PC-3 (cell line): Measurements from ENCODE around the gene PLCB2. TPM values are rescaled to one million over a fixed set of nuclear protein-coding genes. Genes with fewer than 3 reads are reported as not detected.

Experiments
- ATAC-seq: fragments of 200-7000 bp; cut with Tn5 transposase; 2 replicates; pipeline ENCODE4 v1.9.1; 2020; ENCODE audit warnings: mild to moderate bottlenecking, moderate library complexity
- BruUV-seq: library from RNA; stranded (reverse); fragments of 400-500 nt; replicated peaks from 2 replicates; lab custom pipeline; 2021; lab: Mats Ljungman, UMichigan
- CTCF ChIA-PET: fragments of 300-600 bp; sonication (Branson Sonifier 250); formaldehyde crosslinking; loops from one replicate; lab custom pipeline; 2022; ENCODE audit warnings: antibody characterized with exemption; lab: Charles Lee
- POLR2A ChIA-PET: fragments of 300-600 bp; sonication (Branson Sonifier 250); formaldehyde crosslinking; loops from one replicate; lab custom pipeline; 2022; ENCODE audit warnings: antibody characterized with exemption; ENCODE audit not compliant: unreplicated experiment; lab: Charles Lee
- DNase-seq: peaks from one replicate; pipeline ENCODE4 v3.0.0-alpha.2; 2015
- H2AFZ ChIP-seq: fragments of 300-600 bp; sonication (generic); 2 replicates; pipeline ENCODE4 v1.6.0; 2016; ENCODE audit warnings: antibody characterized with exemption, low read length
- H3F3A ChIP-seq: fragments of 300-600 bp; sonication (generic); one replicate; pipeline ENCODE4 v1.6.0; 2017; ENCODE audit warnings: antibody characterized with exemption, low read length, control low read depth, mild to moderate bottlenecking; ENCODE audit not compliant: unreplicated experiment
- H3K27ac ChIP-seq: fragments of 300-600 bp; sonication (generic); 2 replicates; pipeline ENCODE4 v1.5.1; 2016; ENCODE audit warnings: mild to moderate bottlenecking, low read length
- H3K27me3 ChIP-seq: fragments of 300-600 bp; sonication (generic); 2 replicates; pipeline ENCODE4 v1.6.1; 2016; ENCODE audit warnings: low read length, mixed read lengths
- H3K36me3 ChIP-seq: fragments of 300-600 bp; sonication (generic); 2 replicates; pipeline ENCODE4 v1.6.1; 2016; ENCODE audit warnings: low read depth, mixed run types, low read length, mixed read lengths
- H3K4me1 ChIP-seq: fragments of 300-600 bp; sonication (generic); 2 replicates; pipeline ENCODE4 v1.5.1; 2016; ENCODE audit warnings: low read length; ENCODE audit not compliant: insufficient read depth
- H3K4me2 ChIP-seq: fragments of 300-600 bp; sonication (generic); 2 replicates; pipeline ENCODE4 v1.6.0; 2016; ENCODE audit warnings: low read length
- H3K4me3 ChIP-seq: fragments of 300-600 bp; sonication (generic); 2 replicates; pipeline ENCODE4 v1.5.1; 2016; ENCODE audit warnings: mild to moderate bottlenecking, low read length, mixed read lengths
- H3K79me2 ChIP-seq: fragments of 300-600 bp; sonication (generic); 2 replicates; pipeline ENCODE4 v1.6.1; 2017; ENCODE audit warnings: low read length, mixed read lengths
- H3K9ac ChIP-seq: fragments of 300-600 bp; sonication (generic); 2 replicates; pipeline ENCODE4 v1.6.0; 2016; ENCODE audit warnings: mild to moderate bottlenecking, low read length
- H3K9me2 ChIP-seq: fragments of 300-600 bp; sonication (generic); replicated peaks from 2 replicates; pipeline ENCODE4 v1.6.1; 2016; ENCODE audit warnings: mixed run types, low read length, mixed read lengths
- H3K9me3 ChIP-seq: fragments of 300-600 bp; sonication (generic); 2 replicates; pipeline ENCODE4 v1.6.1; 2016; ENCODE audit warnings: low read length, mixed read lengths
- H4K20me1 ChIP-seq: fragments of 300-600 bp; sonication (generic); 2 replicates; pipeline ENCODE4 v1.6.1; 2016; ENCODE audit warnings: low read length, mixed read lengths
- CTCF ChIP-seq: fragments of 300-600 bp; sonication (generic); conservative IDR thresholded peaks from 2 replicates; pipeline ENCODE4 v1.5.1; 2017; ENCODE audit warnings: antibody characterized with exemption, low read depth, mild to moderate bottlenecking, low read length
- EZH2 ChIP-seq: fragments of 300-600 bp; sonication (generic); IDR thresholded peaks from one replicate; pipeline ENCODE4 v1.6.1; 2017; ENCODE audit warnings: antibody characterized with exemption, mild to moderate bottlenecking, low read length; ENCODE audit not compliant: unreplicated experiment
- EZH2phosphoT487 ChIP-seq: fragments of 300-600 bp; sonication (generic); IDR thresholded peaks from 2 replicates; pipeline ENCODE4 v1.6.1; 2018; ENCODE audit warnings: mild to moderate bottlenecking, antibody characterized with exemption, low read length, borderline replicate concordance
- intact Hi-C: fragments of 100-400 bp; cut with micrococcal nuclease; formaldehyde crosslinking; loops from 2 replicates; pipeline ENCODE4 v1.9.0; 2023
- total RNA-seq: library from RNA; depleted of rRNA; stranded (reverse); fragments of >200 nt; gene quantifications from 2 replicates; pipeline ENCODE4 v1.2.3, GENCODE V29; 2014

The PLCB2 gene
- total RNA-seq, 1 experiment from 2014 or later, result 3.2 TPM

- H3K79me2 ChIP-seq, result no peaks in the 10 kb centered on the region
- H3K27me3 ChIP-seq, result no peaks in the 10 kb centered on the region
- no peaks in the 10 kb centered on the region for H3K36me3 ChIP-seq
- ATAC-seq (no peak), DNase-seq (no peak)
- no TSS peak for BruUV-seq
- H3K27ac ChIP-seq, result no peak overlapping the region
- POLR2A ChIA-PET, result no interaction called here
- intact Hi-C loops, result no loop called here
- H3K9me3 ChIP-seq, result no peaks in the 10 kb centered on the region
- H2AFZ ChIP-seq, result no peak overlapping the region
- no peak overlapping the region for H3K4me3 ChIP-seq
- no peaks in the 10 kb centered on the region for H4K20me1 ChIP-seq
- H3K4me1 ChIP-seq, result no peaks in the 10 kb centered on the region
- H3K9ac ChIP-seq, result no peak overlapping the region
- H3F3A ChIP-seq, result no peaks in the 10 kb centered on the region
- CTCF ChIA-PET, result no interaction called here
- H3K4me2 ChIP-seq, result no peak overlapping the region
- no peaks in the 10 kb centered on the region for H3K9me2 ChIP-seq
- TF ChIP-seq EZH2phosphoT487 (no peak), CTCF (no peak), EZH2 (no peak)
Observed at GRCh38 chr15:40296561-40297230, 11.0 kb downstream of the PLCB2 start.

DNA sequence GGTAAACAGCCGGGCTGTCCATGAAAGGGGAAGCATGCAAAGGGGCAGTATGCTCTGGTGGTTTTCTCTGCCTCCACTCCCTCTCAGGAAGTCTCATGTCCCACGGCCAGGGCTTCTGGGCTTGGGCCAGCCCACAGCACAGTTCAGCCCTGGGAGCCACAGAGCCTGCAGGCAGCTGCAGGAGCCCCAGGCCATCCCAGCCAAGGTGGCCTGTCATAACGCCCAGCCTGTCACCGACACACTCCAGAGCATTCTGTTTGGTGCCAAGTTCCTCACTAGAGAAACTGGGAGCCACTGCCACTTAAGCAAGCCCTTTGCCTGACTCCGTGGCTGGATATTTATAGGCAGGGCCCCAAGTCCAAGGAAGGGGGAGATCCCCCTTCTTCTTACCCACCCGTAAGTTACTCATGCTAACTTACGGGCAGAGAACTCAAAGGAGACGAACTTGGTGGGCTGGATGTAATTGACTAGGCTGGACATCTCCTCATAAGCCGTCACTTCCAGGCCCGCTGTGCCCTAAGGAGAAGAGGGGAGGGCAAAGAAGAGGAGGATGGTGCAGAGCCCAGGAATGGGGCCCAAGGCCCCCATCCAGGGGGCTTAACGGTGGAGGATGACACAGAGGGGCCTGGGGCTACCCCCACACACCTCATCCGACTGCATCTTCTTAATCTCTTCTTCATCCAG is 11.7 kb downstream of the PLCB2 start:
- H3K9me2 ChIP-seq, result no peaks in the 10 kb centered on the region
- no peaks in the 10 kb centered on the region for H4K20me1 ChIP-seq
- DNase-seq (no peak), ATAC-seq (no peak)
- H3K27me3 ChIP-seq, result no peaks in the 10 kb centered on the region
- H3K4me2 ChIP-seq, result no peak overlapping the region
- no peaks in the 10 kb centered on the region for H3F3A ChIP-seq
- no peak overlapping the region for H3K27ac ChIP-seq
- H3K4me1 ChIP-seq, result no peaks in the 10 kb centered on the region; the same call in 1 of the 2 replicates
- ChIA-PET POLR2A (no interaction called here), CTCF (no interaction called here)
- intact Hi-C loops, result no loop called here
- H2AFZ ChIP-seq, result no peak overlapping the region
- no peak overlapping the region for H3K9ac ChIP-seq
- no peaks in the 10 kb centered on the region for H3K36me3 ChIP-seq
- no peak for TF ChIP-seq CTCF
- no peak for TF ChIP-seq EZH2
- TF ChIP-seq EZH2phosphoT487, result no peak
- no peaks in the 10 kb centered on the region for H3K79me2 ChIP-seq
- no peak overlapping the region for H3K4me3 ChIP-seq
- no peaks in the 10 kb centered on the region for H3K9me3 ChIP-seq
- no TSS peak for BruUV-seq

DNA sequence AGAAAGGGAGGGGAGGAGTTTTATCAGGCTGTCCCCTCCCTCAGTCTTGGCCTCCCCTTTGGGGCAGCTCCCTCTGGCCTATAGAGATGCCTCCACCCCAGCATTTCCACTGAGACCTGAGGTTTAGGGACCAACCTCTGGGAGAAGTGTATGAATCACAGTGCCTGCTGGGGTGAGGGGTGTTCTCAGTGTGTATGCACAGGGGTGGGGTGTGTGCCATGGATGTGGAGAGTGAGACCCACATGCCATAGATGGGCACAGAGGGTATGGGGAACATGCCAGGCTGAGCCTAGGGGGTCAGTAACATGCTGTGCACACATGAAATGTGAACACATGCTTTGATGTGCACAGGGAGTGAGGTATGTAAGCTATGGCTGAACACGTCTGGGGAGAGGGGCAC is 12.4 kb downstream of the PLCB2 start:
- Histone ChIP-seq H4K20me1 (no peaks in the 10 kb centered on the region), H3K9ac (no peak overlapping the region), H3K9me3 (no peaks in the 10 kb centered on the region), H3K4me3 (no peak overlapping the region), H3K27me3 (no peaks in the 10 kb centered on the region), H3K79me2 (no peaks in the 10 kb centered on the region), H3K27ac (no peak overlapping the region), H3K9me2 (no peaks in the 10 kb centered on the region), H3K4me1 (no peaks in the 10 kb centered on the region; the same call in 1 of the 2 replicates), H3K36me3 (no peaks in the 10 kb centered on the region), H3K4me2 (no peak overlapping the region), H2AFZ (no peak overlapping the region), H3F3A (no peaks in the 10 kb centered on the region)
- ChIA-PET CTCF (no interaction called here), POLR2A (no interaction called here)
- ATAC-seq (no peak), DNase-seq (no peak)
- no peak for TF ChIP-seq CTCF
- no peak for TF ChIP-seq EZH2
- TF ChIP-seq EZH2phosphoT487, result no peak
- intact Hi-C loops, result no loop called here
- no TSS peak for BruUV-seq
